ENCODE data around the gene USP30. TPM values are rescaled to one million over a fixed set of nuclear protein-coding genes. Genes with fewer than 3 reads are reported as not detected.

USP30 gene
- total and polyA plus RNA-seq, 4 donors: 6.5 to 17.9 (median 8.0) TPM

DNA sequence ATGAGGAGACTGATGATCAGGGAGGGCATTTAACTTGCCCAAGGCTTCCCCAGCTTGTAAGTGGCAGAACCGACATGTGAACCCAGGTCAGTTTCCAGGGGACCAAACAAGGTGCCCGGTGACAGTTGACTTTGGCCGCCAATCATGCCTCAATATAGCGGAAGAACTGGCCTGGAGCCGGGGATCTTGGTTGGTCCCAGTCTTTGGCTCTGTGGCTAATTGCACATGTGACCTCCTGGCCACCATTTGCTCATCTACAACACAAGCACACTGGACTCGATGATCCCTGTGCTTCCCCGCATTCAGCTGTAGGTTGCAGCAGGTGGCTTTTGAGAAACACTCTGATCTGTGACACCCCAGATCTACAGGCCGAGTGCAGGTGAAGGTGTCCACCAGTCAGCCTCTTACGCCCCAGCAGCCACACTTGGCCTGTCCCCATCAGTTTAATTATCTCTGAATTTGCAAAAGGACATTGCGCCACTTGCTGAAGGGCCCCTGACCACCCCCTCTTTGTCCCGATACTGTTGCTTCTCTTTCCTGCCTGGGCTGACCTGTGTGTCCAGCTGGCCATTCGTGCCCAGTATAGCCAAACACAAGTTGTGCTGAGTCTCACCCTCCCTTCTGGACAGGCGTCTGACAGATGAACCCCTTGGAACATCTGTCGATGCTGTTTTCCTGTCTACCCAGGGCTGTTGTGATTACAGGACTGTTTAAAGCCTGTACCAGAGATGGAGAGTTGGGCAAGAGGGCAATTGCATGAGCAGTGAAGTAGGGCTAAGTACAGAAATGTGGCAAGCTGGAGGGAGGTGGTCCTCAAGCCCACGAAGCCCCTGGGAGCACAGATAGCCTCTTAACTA lies 78.1 kb downstream of the USP30 start:
- H3K9me3 ChIP-seq (ENCODE audit: control insufficient read depth in 4 of 4, insufficient read depth in 3 of 4, low read length in 3 of 4): no peaks in the 10 kb centered on the region
- peak overlapping the region in 1 of 2 donors; percentile 83 for H3K27ac ChIP-seq (ENCODE audit: low read depth in 1 of 2, low read length in 1 of 2)
- 69 to 82% methylated on average over 15 of the region's 15 CpGs for WGBS, 2 donors
- ATAC-seq (ENCODE audit: insufficient read depth, low FRiP score): no peak
- TF ChIP-seq, protein P1, sequence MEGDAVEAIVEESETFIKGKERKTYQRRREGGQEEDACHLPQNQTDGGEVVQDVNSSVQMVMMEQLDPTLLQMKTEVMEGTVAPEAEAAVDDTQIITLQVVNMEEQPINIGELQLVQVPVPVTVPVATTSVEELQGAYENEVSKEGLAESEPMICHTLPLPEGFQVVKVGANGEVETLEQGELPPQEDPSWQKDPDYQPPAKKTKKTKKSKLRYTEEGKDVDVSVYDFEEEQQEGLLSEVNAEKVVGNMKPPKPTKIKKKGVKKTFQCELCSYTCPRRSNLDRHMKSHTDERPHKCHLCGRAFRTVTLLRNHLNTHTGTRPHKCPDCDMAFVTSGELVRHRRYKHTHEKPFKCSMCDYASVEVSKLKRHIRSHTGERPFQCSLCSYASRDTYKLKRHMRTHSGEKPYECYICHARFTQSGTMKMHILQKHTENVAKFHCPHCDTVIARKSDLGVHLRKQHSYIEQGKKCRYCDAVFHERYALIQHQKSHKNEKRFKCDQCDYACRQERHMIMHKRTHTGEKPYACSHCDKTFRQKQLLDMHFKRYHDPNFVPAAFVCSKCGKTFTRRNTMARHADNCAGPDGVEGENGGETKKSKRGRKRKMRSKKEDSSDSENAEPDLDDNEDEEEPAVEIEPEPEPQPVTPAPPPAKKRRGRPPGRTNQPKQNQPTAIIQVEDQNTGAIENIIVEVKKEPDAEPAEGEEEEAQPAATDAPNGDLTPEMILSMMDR (IDR thresholded peaks at IDR 0.05; ENCODE audit: control extremely low read depth, extremely low read depth): no peak
- no peak overlapping the region for H3K4me3 ChIP-seq
- H3K36me3 ChIP-seq (ENCODE audit: control insufficient read depth in 4 of 4, insufficient read depth in 4 of 4, low read length in 4 of 4): peaks cover 0 to 1% (median 0%) of the 10 kb centered on the region in 4 donors
- H3K4me1 ChIP-seq (ENCODE audit: control insufficient read depth in 5 of 5, insufficient read depth in 5 of 5, low read length in 5 of 5): peaks cover 4 to 11% (median 4%) of the 10 kb centered on the region in 5 donors
- peaks cover 0 to 2% (median 0%) of the 10 kb centered on the region in 3 donors for H3K27me3 ChIP-seq (ENCODE audit: control insufficient read depth in 3 of 3, insufficient read depth in 3 of 3, low read length in 2 of 3)
- no peak for DNase-seq
- H3K9ac ChIP-seq (ENCODE audit: insufficient read depth in 1 of 2, low read length in 2 of 2): no peak overlapping the region

GRCh38 chr12:109131154-109132050 lies 79.0 kb downstream of the USP30 start:
- Histone ChIP-seq H3K4me3 (no peak overlapping the region), H3K36me3 (ENCODE audit: control insufficient read depth in 4 of 4, insufficient read depth in 4 of 4, low read length in 4 of 4) (peaks cover 0 to 1% (median 0%) of the 10 kb centered on the region in 4 donors), H3K4me1 (ENCODE audit: control insufficient read depth in 5 of 5, insufficient read depth in 5 of 5, low read length in 5 of 5) (peaks cover 4 to 11% (median 4%) of the 10 kb centered on the region in 5 donors), H3K27me3 (ENCODE audit: control insufficient read depth in 3 of 3, insufficient read depth in 3 of 3, low read length in 2 of 3) (peaks cover 0 to 2% (median 0%) of the 10 kb centered on the region in 3 donors), H3K9me3 (ENCODE audit: control insufficient read depth in 4 of 4, insufficient read depth in 3 of 4, low read length in 3 of 4) (no peaks in the 10 kb centered on the region), H3K9ac (ENCODE audit: insufficient read depth in 1 of 2, low read length in 2 of 2) (no peak overlapping the region), H3K27ac (ENCODE audit: low read depth in 1 of 2, low read length in 1 of 2) (peak overlapping the region in 1 of 2 donors; percentile 91)
- TF ChIP-seq, protein P1 (IDR thresholded peaks at IDR 0.05; ENCODE audit: control extremely low read depth, extremely low read depth): no peak
- no peak for ATAC-seq (ENCODE audit: insufficient read depth, low FRiP score)
- no peak for DNase-seq
- WGBS, 2 donors: 64 to 65% methylated on average over 24 of the region's 24 CpGs

DNA sequence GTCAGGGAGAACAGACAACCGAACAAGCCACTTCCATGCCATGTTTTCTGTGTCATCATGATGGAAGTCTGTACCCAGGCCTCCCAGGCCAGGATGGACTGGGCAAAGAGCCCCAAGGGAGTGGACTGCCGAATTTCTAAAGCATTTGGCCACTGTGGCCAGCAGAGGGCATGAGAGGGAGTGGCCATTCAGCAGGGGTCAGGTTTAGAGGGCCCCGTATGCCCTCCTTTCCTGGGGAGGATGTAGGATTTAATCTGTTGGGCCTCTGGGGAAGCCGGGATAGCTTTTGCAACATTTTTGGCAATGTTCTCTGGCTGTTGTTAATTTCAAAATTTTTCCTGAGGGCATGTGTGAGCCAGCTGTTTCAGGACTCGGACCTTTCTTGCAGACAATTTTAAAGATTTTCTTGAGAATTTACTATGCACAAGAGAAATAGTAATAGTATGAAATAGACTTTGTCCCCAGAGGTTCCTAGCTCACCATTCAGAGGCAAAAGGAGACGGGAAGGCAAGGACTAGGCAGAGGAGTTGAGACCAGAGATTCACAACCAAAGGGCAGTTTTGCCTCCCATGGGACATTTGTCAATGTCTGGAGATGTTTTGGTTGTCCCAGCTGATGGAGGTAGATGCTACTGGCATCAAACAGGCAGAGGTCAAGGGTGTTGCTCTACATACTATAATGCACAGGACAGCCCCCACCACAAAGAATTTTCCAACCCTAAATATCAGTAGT lies 82.0 kb downstream of the USP30 start:
- Histone ChIP-seq H3K9me3 (ENCODE audit: control insufficient read depth in 4 of 4, insufficient read depth in 3 of 4, low read length in 3 of 4) (no peaks in the 10 kb centered on the region), H3K27me3 (ENCODE audit: control insufficient read depth in 3 of 3, insufficient read depth in 3 of 3, low read length in 2 of 3) (peaks cover 0 to 2% (median 0%) of the 10 kb centered on the region in 3 donors), H3K9ac (ENCODE audit: insufficient read depth in 1 of 2, low read length in 2 of 2) (no peak overlapping the region), H3K4me3 (no peak overlapping the region), H3K36me3 (ENCODE audit: control insufficient read depth in 4 of 4, insufficient read depth in 4 of 4, low read length in 4 of 4) (peaks cover 0 to 1% (median 0%) of the 10 kb centered on the region in 4 donors), H3K27ac (ENCODE audit: low read depth in 1 of 2, low read length in 1 of 2) (peak overlapping the region in 1 of 2 donors; percentile 10), H3K4me1 (ENCODE audit: control insufficient read depth in 5 of 5, insufficient read depth in 5 of 5, low read length in 5 of 5) (peaks cover 3 to 11% (median 4%) of the 10 kb centered on the region in 5 donors)
- DNase-seq (peak; percentile 41 to 74 (median 67)), ATAC-seq (ENCODE audit: insufficient read depth, low FRiP score) (no peak)
- WGBS, 2 donors: 52 to 55% methylated on average over 6 of the region's 6 CpGs
- TF ChIP-seq, protein P1 (IDR thresholded peaks at IDR 0.05; ENCODE audit: control extremely low read depth, extremely low read depth): no peak
